DND-41 (cell line): ENCODE measurements around the gene OPN5.
A peak's percentile ranks its signal among the peaks of the same experiment; 100 is the strongest.

Experiments
- ATAC-seq: fragments of 200-7000 bp; cut with Tn5 transposase; 3 replicates; pipeline ENCODE4 v1.9.1; 2021; ENCODE audit warnings: low read depth; ENCODE audit not compliant: insufficient read depth
- DNase-seq: peaks from one replicate; pipeline ENCODE4 v3.0.0-alpha.2; 2020
- H2AFZ ChIP-seq: 2 replicates; pipeline ENCODE4 v1.6.0; 2012; ENCODE audit warnings: low read depth, low read length
- H3K27ac ChIP-seq: 2 replicates; pipeline ENCODE4 v1.5.1; 2012; ENCODE audit warnings: low read length, inconsistent platforms
- H3K27me3 ChIP-seq: fragments of 200-600 bp; sonication (generic); 2 replicates; pipeline ENCODE4 v1.6.0; 2012; ENCODE audit warnings: low read length, mild to moderate bottlenecking, inconsistent platforms; ENCODE audit not compliant: insufficient read depth, poor library complexity
- H3K36me3 ChIP-seq: 2 replicates; pipeline ENCODE4 v1.5.1; 2012; ENCODE audit warnings: low read length, inconsistent platforms; ENCODE audit not compliant: insufficient read depth
- H3K4me1 ChIP-seq: 2 replicates; pipeline ENCODE4 v1.5.1; 2012; ENCODE audit warnings: mild to moderate bottlenecking, low read length; ENCODE audit not compliant: insufficient read depth
- H3K4me2 ChIP-seq: 2 replicates; pipeline ENCODE4 v1.6.0; 2012; ENCODE audit warnings: mild to moderate bottlenecking, moderate library complexity, low read length, inconsistent platforms; ENCODE audit not compliant: insufficient read depth
- H3K4me3 ChIP-seq, 2 experiments: fragments of 200-600 bp in 1 of 2; shearing (Covaris generic) in 1 of 2; 2 replicates each; pipeline ENCODE4 v1.5.1; 2012 to 2016; ENCODE audit warnings: inconsistent platforms in 2 of 2, low read length in 2 of 2, mild to moderate bottlenecking in 2 of 2, low read depth in 1 of 2, moderate library complexity in 1 of 2
- H3K79me2 ChIP-seq: 2 replicates; pipeline ENCODE4 v1.6.0; 2012; ENCODE audit warnings: low read length, inconsistent platforms; ENCODE audit not compliant: insufficient read depth
- H3K9ac ChIP-seq: 2 replicates; pipeline ENCODE4 v1.6.0; 2012; ENCODE audit warnings: low read depth, mild to moderate bottlenecking, inconsistent platforms, low read length, moderate library complexity
- H3K9me3 ChIP-seq: 2 replicates; pipeline ENCODE4 v1.5.1; 2012; ENCODE audit warnings: low read length, moderate library complexity, mild to moderate bottlenecking, inconsistent platforms; ENCODE audit not compliant: insufficient read depth, severe bottlenecking
- H4K20me1 ChIP-seq: 2 replicates; pipeline ENCODE4 v1.6.0; 2012; ENCODE audit warnings: low read length; ENCODE audit not compliant: insufficient read depth
- EZH2 ChIP-seq: IDR thresholded peaks from 3 replicates; pipeline ENCODE4 v1.6.1; 2012; ENCODE audit warnings: borderline replicate concordance, low read depth, mild to moderate bottlenecking, moderate library complexity, low read length, inconsistent platforms; ENCODE audit not compliant: severe bottlenecking
- TF ChIP-seq, protein P1 (sequence below): IDR thresholded peaks from 2 replicates; pipeline ENCODE4 v1.5.1; 2012; ENCODE audit warnings: borderline replicate concordance, low read length, moderate library complexity, mild to moderate bottlenecking; ENCODE audit not compliant: poor library complexity, severe bottlenecking; ENCODE audit errors: extremely low read depth

The OPN5 gene

DNA sequence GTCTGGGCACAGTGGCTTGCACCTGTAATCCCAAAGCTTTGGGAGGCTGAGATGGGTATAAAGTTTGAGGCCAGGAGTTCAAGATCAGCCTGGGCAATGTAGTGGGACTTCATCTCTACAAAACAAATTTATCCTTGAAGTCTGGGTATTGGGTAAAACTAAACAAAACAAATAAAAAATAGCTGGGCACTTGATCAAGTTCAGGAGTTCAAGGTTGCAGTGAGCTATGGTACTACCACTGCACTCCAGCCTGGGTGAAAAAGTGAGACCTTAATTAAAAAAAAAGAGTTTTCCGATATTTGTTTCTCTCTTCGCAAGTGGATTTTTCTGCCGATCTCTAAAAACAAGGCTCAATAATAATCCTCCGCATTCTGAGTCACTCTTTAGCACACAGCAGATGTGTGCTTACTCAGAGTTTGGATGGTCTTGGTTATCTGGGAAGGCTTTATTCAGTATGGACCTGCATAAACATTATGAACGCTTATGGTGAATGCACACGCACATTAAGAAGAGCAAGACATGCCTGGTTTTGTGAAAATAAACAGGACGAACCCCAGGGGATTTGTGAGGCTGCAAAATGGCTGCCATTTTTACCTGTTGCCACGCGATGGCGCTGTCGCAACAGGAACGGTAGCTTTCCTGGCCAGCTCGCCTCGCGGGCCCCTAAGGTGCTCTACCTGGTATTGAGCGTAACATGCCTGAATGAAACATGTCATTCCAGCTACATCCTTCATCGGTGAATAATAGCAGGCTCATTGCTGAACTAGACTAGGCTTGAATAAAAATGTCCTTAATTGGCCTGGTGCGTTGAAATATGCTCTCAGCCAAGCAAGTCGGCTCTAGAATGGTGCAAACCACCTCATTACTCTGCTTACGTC is 6.0 kb downstream of the OPN5 start:
- no peaks in the 10 kb centered on the region for H3K9me3 ChIP-seq
- DNase-seq (peak; percentile 49), ATAC-seq (peak; percentile 79)
- no peak overlapping the region for H2AFZ ChIP-seq
- H3K79me2 ChIP-seq = no peaks in the 10 kb centered on the region
- H3K4me2 ChIP-seq = no peak overlapping the region
- H3K4me1 ChIP-seq = no peaks in the 10 kb centered on the region
- no peak for TF ChIP-seq EZH2
- TF ChIP-seq, protein P1, sequence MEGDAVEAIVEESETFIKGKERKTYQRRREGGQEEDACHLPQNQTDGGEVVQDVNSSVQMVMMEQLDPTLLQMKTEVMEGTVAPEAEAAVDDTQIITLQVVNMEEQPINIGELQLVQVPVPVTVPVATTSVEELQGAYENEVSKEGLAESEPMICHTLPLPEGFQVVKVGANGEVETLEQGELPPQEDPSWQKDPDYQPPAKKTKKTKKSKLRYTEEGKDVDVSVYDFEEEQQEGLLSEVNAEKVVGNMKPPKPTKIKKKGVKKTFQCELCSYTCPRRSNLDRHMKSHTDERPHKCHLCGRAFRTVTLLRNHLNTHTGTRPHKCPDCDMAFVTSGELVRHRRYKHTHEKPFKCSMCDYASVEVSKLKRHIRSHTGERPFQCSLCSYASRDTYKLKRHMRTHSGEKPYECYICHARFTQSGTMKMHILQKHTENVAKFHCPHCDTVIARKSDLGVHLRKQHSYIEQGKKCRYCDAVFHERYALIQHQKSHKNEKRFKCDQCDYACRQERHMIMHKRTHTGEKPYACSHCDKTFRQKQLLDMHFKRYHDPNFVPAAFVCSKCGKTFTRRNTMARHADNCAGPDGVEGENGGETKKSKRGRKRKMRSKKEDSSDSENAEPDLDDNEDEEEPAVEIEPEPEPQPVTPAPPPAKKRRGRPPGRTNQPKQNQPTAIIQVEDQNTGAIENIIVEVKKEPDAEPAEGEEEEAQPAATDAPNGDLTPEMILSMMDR = peak; percentile 90
- H3K27me3 ChIP-seq = peaks cover 3% of the 10 kb centered on the region
- H3K27ac ChIP-seq = no peak overlapping the region
- no peaks in the 10 kb centered on the region for H4K20me1 ChIP-seq
- H3K36me3 ChIP-seq = no peaks in the 10 kb centered on the region
- no peak overlapping the region for H3K4me3 ChIP-seq
- H3K9ac ChIP-seq = no peak overlapping the region

DNA sequence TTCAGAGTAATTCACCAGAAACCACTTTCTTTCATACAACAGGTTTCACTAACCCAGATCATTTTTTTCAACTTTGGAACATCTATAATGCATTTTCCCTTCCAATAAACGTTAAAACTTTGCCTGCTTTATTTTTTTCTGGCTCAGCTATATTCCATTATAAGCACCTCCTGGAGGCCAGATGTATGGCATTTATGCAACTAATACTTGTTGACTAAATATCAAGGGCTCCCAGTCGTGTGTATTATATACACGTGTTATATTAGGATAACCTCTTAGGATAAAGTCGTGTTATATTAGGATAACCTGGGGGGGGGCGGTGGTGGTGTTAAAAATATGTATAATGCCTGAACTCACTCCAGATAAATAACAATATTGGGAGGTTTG is 6.7 kb downstream of the OPN5 start:
- Histone ChIP-seq H3K4me1 (no peaks in the 10 kb centered on the region), H3K27me3 (peaks cover 3% of the 10 kb centered on the region), H3K27ac (no peak overlapping the region), H3K4me2 (no peak overlapping the region), H3K79me2 (no peaks in the 10 kb centered on the region), H3K9ac (no peak overlapping the region), H2AFZ (no peak overlapping the region), H3K9me3 (no peaks in the 10 kb centered on the region), H3K36me3 (no peaks in the 10 kb centered on the region), H4K20me1 (no peaks in the 10 kb centered on the region), H3K4me3 (no peak overlapping the region)
- ATAC-seq = no peak
- TF ChIP-seq EZH2 = no peak
- DNase-seq = no peak

GRCh38 chr6:47789553-47789952 is 7.7 kb downstream of the OPN5 start:
- no peak overlapping the region for H3K9ac ChIP-seq
- DNase-seq (no peak), ATAC-seq (no peak)
- no peaks in the 10 kb centered on the region for H3K4me1 ChIP-seq
- no peaks in the 10 kb centered on the region for H3K36me3 ChIP-seq
- no peak overlapping the region for H3K27ac ChIP-seq
- TF ChIP-seq, protein P1 = no peak
- no peak for TF ChIP-seq EZH2
- peaks cover 3% of the 10 kb centered on the region for H3K27me3 ChIP-seq
- no peak overlapping the region for H3K4me3 ChIP-seq
- no peaks in the 10 kb centered on the region for H3K9me3 ChIP-seq
- no peak overlapping the region for H2AFZ ChIP-seq
- no peaks in the 10 kb centered on the region for H3K79me2 ChIP-seq
- H3K4me2 ChIP-seq = no peak overlapping the region
- no peaks in the 10 kb centered on the region for H4K20me1 ChIP-seq

DNA sequence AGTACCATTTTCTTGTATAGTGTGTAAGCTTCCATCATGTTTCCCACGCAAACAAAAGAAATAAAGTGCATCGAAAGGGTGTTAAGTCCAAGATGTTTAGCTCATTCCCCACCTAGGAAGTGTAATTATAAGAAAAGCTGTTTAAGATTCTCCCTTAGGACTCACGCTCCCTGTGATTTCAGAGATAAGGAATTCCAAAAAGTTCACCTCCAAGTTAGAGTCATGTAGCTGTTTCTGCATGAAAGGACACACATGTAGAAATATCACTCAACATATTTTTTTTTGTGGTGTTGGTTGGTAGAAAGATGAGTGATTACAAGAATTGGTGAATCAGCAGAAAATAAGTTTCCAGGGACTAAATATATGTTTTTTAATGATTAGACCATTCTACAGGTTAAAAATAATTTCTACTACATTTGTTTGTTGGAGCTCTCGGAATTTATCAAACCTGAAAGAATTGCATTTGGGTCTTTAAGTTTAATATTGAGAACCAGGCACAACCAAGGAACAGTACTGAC is 10.4 kb downstream of the OPN5 start:
- no peak for ATAC-seq

More for the DNA sequence above, 10.4 kb downstream of the OPN5 start:
- Histone ChIP-seq H4K20me1 (no peaks in the 10 kb centered on the region), H3K4me2 (no peak overlapping the region), H3K27ac (no peak overlapping the region), H3K4me1 (no peaks in the 10 kb centered on the region), H3K9ac (no peak overlapping the region), H3K79me2 (no peaks in the 10 kb centered on the region), H3K4me3 (no peak overlapping the region), H3K36me3 (no peaks in the 10 kb centered on the region), H2AFZ (no peak overlapping the region), H3K27me3 (no peaks in the 10 kb centered on the region), H3K9me3 (no peaks in the 10 kb centered on the region)
- no peak for DNase-seq
- TF ChIP-seq EZH2 = no peak
- TF ChIP-seq, protein P1 = no peak
